HG02981 (cell line): ENCODE data around the gene POP4.

Experiments used
- ATAC-seq: cut with Tn5 transposase; IDR thresholded peaks from one replicate; pipeline ENCODE4 v1.9.1; 2021; ENCODE audit warnings: mild to moderate bottlenecking, moderate library complexity; ENCODE audit not compliant: unreplicated experiment

Gene POP4

DNA sequence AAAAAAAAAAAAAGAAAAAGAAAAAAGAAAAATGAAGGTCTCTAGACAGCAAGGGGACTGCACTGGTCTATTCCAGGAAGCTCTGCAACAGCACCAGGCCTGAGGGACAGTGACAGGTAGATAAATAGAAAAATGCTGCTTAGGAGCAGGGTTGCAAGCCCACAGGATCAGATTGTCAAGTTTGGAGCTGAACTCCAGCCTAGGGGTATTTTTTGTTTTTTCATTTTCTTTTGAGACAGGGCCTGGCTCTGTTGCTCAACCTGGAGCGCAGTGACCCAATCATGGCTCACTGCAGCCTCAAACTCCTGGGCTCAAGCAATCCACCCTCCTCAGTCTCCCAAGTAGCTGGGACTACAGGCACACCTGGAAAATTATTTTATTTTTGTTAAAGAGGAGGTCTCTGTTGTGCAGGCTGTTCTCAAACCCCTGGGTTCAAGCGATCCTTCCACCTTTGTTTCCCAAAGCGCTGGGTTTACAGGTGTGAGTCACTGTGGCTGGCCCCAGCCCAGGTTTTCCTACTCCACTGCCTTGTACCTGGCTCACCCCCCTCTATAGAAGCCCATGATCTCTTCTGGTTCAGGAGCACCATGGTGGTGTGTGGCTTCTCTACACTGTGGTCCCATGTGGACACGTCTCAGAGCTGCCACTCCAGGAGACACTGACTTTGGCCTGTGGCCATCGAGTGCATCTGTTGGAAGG lies 23.9 kb downstream of the POP4 start:
- no peak for ATAC-seq

DNA sequence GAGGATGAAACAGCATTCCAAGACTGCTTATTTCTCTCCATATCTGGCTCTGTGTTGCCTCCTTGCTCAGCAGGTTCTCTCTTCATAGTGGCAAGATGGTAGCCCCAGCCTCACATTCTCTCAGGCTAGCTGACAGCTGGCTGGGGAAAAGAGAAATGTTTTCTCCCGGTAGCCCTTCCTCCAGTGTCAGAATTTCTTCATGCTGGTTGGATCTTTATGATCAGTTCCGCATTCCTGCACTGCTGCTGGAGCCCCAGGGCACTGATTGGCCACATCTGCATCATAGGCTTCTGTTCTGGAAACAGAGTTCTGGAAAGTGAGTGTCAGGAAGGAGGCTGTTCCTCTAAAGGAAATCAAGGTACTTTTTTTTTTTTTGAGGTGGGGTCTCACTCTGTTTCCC lies 24.6 kb downstream of the POP4 start:
- no peak for ATAC-seq

DNA sequence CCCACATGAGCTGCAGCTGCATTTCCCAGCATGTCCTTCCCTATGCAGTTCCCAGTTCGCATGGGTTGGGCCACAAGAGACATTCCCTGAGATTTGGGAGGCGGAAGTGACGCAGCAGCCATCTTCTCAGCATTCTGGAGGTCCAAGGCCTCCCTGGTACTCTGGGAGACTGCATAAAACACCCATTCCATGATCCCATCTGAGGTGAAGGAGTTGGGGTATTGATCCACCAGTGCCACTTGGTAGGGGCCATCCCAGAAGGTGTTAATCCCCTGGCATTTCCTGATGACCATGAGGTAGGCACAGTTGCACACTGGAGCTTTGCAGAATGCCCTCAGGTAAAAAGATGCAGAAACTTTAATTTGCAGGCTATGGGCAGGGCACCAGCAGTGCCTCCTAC lies 25.4 kb downstream of the POP4 start:
- no peak for ATAC-seq

DNA sequence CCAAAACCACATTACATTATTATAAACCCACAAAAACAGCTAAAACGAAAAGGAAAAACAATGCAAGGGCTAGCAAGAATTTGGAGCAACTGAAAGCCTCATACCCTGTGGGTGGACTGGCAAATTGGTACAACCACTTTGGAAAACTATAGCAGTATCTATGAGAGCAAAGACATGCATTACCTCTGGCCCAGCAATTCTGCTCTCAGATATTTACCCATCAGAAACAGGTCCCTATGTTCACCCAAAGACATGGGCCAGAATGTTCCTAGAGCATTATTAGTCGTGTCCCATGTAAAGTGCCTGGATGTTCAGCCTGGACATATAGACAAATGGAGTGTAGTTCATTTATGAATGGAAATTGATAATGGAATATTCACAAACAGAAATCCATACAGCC lies 27.9 kb downstream of the POP4 start:
- no peak for ATAC-seq

DNA sequence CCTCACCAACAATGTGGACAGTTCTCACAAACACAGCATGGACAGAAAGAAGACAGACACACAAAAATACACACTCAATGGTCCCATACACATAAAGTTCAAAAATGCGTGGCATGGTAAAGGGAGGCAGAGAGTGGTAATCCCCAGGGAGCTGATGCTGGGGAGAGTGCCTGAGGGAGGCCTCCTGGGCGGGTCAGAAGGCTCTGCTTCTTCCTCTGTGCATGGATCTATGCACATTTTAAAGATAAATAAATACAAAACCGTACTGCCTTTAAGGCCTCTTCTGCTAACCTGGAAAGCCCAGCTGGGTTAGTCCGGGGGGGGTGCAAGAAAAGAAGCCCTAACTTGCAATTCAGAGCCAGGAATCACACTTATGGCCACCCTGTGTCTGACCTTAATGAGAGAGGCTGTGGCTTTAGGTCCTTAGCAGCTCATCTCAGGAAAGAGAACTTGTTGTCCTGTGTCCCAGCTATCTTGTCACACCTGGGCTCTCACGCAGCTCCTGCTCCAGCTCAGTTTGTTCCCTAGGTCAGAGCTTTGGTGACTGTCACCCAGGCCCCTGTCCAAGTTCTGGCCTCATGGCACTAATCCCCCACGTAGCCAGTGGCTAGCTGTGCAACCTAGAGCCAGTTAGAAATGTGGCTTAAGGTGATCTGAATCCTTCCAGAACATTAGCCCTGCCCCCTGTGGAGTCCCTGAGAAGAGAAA lies 28.5 kb downstream of the POP4 start:
- no peak for ATAC-seq

DNA sequence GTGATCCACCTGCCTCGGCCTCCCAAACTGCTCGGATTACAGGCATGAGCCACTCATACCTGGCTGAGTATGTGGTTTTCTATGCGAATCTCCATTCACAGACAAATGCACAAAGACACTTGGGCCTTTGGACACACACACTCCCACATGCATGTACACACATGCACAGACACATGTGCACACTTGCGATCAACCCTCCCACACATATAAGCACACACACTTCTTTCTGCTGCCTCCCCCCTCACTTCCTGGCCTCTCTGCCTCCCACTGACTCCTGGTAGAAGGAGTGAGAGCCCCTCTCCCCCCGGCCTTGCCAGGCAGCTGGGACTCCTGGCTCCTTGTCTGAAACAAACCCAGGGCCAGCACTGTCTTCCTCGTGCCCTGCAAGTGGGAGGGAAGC lies 29.9 kb downstream of the POP4 start:
- no peak for ATAC-seq

DNA sequence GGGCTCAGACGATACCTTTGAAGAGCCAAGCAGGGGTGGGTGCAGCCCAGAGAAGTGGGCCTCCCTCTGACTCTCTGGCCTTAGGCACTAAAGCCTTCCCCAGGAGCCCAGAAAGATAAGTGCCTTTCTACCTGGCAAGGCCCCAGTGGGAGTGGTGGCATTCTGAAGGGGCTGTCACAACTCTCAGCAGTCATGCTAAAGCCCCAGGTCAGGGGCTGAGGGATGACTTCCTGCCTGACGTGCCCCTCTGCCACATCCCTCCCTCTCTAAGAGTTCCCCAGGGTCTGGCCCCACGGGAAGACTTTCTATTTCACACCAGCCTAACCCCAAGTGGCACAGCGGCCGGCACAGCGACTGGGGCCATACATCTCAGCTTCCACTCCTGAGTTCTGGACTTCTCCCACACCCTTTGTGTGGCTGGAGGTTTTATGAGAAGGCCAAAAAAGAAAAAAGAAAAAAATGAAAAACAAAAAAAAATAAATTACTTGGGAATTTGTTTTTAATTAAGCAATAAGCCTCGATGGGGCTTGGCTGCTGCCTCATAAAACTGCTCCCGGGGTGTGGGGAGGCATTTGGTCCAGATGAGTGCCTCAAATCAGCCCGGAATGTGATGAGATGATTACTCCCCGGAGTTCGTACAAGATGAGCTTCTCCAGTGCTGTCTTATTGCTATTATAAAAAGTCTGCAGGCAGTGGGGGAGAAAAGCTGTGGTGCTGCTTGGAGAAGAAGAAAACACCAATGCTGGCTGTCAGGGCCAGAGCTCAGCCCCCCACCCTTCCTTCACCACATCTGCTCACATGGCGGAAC lies 30.7 kb downstream of the POP4 start:
- no peak for ATAC-seq

DNA sequence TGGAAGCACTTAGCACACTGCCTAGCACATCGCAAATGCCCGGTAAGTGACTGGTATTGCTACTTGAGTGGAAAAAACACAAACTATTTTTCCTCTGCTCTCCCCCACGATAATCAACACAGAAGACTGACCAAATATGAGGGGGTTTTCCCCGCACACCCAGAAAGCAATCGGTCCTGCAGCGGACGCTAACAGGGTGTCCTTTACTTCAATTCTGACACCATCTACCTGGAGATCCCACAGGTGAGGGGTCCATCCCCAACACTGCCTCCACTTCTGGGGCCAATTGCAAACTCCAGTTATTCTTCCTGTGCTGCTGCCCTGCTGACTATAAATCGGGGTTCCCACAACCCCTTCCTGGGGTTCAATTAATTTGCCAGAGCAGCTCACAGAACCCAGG lies 33.0 kb downstream of the POP4 start:
- ATAC-seq: no peak

DNA sequence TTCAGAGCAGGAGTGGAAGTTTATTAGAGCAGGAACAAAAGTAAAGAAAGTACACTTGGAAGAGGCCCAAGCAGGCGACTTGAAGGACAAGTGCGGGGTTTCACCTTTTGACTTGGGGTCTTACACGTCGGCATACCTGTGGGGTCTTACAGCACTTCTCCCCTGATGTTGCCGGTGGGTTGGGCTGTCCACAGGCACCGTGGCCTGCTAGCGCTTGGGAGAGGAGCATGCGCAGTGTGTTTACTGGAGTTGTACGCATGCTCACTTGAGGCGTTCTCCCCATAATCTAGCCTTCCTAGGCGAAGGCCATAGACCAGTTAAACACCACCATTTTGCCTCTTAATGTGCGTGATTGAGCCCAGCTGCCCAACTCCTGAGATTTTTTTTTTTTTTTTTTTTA lies 34.1 kb downstream of the POP4 start:
- ATAC-seq: no peak

DNA sequence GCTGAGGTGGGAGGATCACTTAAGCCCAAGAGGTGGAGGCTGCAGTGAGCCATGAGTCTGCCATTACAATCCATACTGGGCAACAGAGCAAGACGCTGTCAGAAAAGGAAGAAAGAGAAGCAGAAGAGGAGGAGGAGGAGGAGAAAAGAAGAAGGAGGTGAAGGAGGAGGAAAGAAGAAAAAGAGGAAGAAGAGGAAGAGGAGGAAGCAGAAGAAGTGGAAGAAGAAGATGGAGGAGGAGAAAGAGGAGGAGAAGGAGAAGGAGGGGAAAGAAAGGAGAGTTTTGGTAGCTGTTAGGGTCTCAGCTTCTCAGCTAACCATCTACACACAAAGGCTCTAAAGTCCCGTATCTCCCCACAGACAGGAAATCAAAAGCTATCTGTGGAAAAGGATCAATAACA lies 35.5 kb downstream of the POP4 start:
- ATAC-seq: no peak

DNA sequence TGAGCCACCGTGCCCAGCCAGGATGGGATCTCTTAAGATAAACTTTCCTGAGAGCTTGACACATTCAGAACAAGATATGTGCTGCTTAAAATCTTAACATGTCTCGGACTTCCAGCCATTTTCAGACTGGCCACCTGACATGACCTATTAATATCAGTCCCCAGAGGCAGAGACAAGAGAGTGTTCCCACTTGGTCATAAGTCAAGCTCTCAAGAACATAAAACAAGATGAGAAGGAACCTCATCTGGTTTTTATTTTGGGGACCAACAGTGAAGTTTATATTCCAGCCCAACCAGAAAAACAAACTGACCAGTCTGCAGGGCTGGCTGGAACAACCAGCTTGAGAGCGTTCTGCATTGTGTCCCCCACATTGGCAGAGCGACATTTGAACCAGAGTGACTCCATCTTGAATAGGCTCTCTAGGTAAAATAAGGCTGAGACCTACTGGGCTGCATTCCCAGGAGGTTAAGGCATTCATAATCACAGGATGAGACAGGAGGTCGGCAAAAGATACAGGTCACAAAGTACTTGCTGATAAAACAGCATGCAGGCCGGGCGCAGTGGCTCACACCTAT lies 37.4 kb downstream of the POP4 start:
- ATAC-seq: no peak

DNA sequence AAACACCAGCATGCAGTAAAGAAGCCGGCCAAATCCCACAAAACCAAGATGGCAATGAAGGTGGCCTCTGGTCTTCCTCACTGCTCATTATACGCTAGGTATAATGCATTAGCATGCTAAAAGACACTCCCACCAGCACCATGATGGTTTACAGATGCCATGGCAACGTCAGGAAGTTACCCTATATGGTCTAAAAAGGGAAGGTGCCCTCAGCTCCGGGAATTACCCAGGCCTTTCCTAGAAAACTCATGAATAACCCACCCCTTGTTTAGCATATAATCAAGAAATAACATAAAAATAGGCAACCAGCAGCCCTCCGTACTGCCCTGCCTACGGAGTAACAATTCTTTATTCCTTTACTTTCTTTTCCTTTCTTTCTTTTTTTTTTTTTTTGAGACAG lies 38.1 kb downstream of the POP4 start:
- ATAC-seq: no peak

DNA sequence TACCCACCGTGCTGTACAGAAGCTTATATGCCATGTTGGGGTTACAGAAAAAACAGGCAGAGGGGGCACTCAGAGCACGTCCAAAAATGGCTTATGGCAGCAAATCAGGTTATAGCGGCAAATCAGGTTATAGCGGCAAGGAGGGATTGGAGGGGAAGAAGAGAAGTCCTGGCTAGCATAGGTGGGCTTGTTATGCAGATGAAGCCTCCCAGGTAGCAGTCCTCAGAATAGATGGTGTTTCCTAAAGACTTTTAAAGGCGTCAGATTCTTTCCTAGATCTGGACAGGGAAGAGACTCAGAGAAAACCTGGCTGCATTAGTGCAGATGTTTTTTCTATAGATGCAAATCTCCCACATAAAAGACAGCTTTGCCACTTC lies 39.4 kb downstream of the POP4 start:
- no peak for ATAC-seq

DNA sequence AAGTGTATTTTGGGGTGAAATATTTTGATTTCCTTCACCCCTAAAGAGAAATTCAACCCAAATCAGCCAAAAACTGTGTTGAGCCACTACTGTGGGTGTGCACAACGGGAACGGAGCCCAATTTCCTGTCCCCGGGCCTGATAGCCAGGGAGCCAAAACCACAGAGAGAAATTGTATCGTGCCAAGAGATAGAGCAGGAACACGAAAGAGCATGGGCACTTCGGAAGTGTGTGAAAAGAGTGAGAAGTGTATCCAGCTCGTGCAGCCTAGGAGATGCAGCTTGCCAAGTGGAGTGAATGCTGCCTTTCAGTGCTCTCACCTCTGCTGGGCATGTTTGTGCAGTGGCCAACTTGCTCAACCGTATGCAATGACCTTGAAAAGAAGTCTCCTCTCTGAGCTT lies 39.8 kb downstream of the POP4 start:
- ATAC-seq: no peak

DNA sequence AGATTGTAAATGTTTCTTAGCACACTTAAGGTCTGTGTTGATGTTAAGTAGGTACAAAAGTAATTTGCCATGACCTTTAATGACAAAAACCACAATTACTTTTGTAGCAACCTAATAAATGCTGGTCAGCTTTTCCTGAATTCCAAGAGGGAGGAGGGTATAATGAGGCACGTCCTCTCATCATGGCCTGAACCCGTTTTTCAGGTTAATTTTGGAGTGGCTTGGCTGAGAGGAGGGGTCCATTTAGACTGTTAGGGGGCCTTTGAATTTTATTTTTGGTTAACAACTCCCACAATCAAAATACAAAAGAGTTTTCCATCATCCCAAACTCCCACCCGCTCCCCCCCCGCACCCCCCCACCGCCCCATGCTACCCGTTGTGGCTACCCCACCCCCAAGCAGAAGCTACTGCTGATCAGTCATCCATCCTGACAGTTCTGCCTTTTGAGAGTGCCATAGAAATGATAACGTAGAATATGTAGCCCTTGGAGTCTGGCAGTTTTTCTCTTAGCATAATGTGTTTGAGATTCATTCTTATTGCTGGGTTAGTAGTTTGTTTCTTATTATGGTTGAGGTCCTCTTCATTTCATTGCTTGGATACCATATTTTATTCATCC lies 44.8 kb downstream of the POP4 start:
- ATAC-seq: no peak

DNA sequence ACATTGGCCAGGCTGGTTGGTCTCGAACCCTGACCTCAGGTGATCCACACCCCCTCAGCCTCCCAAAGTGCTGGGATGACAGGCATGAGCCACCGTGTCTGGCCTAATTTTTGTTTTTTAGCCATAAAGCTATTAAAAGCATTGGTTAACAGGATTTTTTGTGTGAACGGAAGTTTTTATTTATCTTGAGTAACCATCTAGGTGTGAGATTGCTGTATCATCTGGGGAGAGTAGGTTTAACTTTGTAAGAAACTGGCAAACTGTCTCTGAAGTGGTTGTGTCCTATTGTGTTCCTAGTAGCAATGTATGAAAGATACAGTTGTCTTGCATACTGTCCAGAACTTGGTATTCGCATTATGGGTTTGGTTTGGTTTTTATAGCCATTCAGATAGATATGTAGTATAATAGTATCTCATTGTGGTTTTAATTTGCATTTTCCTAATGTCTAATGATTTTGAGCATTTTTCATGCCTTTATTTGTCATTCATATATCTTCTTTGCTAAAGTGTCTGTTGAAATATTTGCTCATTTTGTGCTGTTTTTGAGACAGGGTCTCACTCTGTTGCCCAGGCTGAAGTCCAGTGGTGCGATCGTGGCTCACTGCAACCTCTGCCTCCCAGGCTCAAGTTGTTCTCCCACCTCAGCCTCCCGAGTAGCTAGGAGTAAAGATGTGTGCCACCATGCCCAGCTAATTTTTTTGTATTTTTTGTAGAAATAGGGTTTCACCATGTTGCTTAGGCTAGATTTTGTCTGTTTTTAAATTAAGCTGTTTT lies 45.7 kb downstream of the POP4 start:
- ATAC-seq: no peak

DNA sequence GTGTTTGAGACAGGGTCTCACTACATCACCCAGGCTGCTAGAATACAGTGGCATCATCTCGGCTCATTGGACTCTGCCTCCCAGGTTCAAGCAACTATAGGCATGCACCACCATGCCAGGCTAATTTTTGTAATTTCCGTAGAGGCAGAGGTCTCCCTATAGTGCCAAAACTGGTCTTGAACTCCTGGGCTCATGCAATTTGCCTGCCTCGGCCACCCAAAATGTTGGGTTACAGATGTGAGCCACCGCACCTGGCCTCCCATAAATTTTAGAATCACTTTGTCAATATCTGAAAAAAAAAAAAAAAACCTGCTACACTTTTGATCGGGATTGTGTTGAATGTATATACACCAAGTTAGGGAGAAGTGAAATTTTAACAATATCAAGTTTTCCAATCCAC lies 47.3 kb downstream of the POP4 start:
- ATAC-seq: no peak

DNA sequence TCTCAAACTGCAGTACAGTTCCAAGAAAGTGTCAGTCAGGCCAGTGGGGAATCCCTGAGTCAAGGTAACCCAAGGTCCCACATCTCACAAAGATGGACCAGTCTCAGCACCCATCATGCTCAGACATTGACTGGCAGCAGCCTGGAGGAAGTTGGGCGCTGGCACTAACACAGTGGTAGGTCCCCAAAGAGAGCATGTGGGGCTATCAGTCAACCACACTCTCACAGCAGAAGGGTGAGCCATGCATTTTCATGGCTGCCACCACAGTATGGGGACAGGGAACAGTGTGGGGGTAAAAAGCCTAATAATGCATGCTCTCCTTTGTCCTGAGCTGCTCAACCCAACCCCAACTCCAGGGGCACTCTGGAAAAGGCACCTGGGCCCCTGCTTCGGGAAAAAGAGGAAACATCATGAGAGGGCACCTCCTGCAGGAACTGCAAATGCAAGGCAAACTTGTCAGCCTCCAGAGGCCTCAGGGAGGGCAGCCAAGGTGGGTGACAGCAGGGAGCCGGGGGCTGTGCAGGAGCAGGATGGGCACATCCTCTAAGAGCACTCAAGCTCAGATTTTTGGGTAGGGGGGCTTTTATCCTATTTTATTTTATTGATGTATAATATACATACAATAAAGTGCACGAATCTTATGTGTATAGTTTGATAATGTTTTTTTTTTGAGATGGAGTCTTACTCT lies 49.7 kb downstream of the POP4 start:
- no peak for ATAC-seq

DNA sequence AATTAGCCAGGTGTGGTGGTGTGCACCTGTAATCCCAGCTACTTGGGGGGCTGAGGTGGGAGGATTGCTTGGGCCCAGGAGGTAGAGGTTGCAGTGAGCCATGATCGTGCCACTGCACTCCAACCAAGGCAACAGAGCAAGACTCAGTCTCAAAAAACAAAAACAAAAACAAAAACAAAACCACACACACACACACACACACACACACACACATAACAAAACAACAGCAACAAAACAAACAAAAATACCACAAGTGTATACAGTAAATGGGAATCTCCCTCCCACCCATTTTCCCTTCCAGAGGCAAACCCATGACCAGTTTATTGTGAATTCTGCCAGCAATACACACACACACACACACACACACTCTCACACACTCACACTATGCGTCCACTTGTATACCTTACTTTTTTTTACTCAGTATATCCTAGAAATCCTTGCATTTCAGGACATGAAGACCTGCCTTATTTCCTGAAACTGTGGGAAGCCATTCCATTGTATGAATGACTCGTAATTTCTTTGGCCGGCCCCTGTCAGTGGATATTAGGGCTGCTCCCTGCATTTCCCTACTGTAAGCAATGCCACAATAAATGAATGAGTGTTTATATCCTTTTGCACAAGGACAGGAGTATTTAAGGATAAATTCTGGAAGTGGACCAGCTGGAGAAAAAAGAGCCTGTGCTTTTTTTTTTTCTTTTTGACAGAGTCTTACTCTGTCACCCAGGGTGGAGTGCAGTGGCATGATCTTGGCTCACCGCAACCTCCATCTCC lies 52.3 kb downstream of the POP4 start:
- ATAC-seq: no peak
